ENCODE data around the gene NME9.

DNA sequence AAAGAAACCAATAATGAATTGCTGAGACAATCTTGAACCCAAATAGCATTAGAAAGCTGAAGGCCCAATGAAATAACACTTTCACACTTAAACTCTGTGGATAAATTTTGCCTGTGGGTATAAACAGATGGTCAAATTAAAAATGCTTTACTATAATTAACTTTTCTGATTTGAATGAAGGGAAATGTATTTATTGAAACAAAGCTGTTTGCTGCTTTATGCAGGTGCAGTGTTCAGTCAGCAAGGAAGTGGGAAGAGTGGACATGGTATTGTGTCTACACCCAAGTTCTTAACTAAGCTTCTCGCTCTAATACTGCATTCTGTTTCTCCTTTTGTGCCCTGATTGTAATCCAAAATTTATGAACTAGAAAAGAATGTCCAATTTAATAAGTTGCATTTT is 31.8 kb downstream of the NME9 start:
- TF ChIP-seq POLR2AphosphoS5 (IDR thresholded peaks at IDR 0.05) = no peak
- TF ChIP-seq POLR2A (IDR thresholded peaks at IDR 0.05) = no peak
- TF ChIP-seq, protein P1, sequence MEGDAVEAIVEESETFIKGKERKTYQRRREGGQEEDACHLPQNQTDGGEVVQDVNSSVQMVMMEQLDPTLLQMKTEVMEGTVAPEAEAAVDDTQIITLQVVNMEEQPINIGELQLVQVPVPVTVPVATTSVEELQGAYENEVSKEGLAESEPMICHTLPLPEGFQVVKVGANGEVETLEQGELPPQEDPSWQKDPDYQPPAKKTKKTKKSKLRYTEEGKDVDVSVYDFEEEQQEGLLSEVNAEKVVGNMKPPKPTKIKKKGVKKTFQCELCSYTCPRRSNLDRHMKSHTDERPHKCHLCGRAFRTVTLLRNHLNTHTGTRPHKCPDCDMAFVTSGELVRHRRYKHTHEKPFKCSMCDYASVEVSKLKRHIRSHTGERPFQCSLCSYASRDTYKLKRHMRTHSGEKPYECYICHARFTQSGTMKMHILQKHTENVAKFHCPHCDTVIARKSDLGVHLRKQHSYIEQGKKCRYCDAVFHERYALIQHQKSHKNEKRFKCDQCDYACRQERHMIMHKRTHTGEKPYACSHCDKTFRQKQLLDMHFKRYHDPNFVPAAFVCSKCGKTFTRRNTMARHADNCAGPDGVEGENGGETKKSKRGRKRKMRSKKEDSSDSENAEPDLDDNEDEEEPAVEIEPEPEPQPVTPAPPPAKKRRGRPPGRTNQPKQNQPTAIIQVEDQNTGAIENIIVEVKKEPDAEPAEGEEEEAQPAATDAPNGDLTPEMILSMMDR (IDR thresholded peaks at IDR 0.05) = no peak
- no peak for TF ChIP-seq EP300 (IDR thresholded peaks at IDR 0.05)
